Body of pancreas (tissue), 4 donors: ENCODE results near the gene ZDHHC13. TPM values are rescaled to one million over a fixed set of nuclear protein-coding genes. Genes with fewer than 3 reads are reported as not detected.

Experiments
- ATAC-seq: fragments of 150-250 bp; one replicate; pipeline ENCODE4 v1.9.1; 2016
- DNase-seq, 4 donors: peaks; one replicate each; pipeline ENCODE4 v3.0.0-alpha.2; 2019
- H3K27ac ChIP-seq, 4 donors: fragments of 200-600 bp; sonication (generic); 1 replicate in 3 of 4; 2 replicates in 1 of 4; pipeline versions ENCODE4 v1.5.1 to v1.6.1; 2016 to 2019; ENCODE audit warnings: mild to moderate bottlenecking in 1 of 4, mixed read lengths in 1 of 4, moderate library complexity in 1 of 4
- H3K27me3 ChIP-seq, 2 donors: fragments of 200-600 bp; sonication (generic); one replicate each; pipeline ENCODE4 v1.6.0; 2016; ENCODE audit warnings: mild to moderate bottlenecking in 1 of 2
- H3K36me3 ChIP-seq, 2 donors: fragments of 200-600 bp; sonication (generic); replicated peaks in 1 of 2; 2 replicates each; pipeline ENCODE4 v1.5.1; 2016; ENCODE audit warnings: low read depth in 2 of 2; ENCODE audit not compliant: insufficient read depth in 1 of 2
- H3K4me1 ChIP-seq: fragments of 200-600 bp; sonication (generic); one replicate; pipeline ENCODE4 v1.6.0; 2016
- H3K4me3 ChIP-seq, 2 donors: fragments of 200-600 bp; sonication (generic); 1 replicate in 1 of 2; 2 replicates in 1 of 2; pipeline ENCODE4 v1.5.1; 2016 to 2019
- H3K9me3 ChIP-seq, 3 donors: fragments of 200-600 bp; sonication (generic); 1 replicate in 2 of 3; 2 replicates in 1 of 3; pipeline ENCODE4 v1.5.1; 2016
- CTCF ChIP-seq, 7 experiments: fragments of 450-650 bp in 4 of 7; fragments of 200-600 bp in 3 of 7; sonication (generic) in 3 of 7; IDR thresholded peaks; one replicate each; pipeline ENCODE4 v1.5.1; 2016 to 2019; ENCODE audit warnings: antibody characterized with exemption in 7 of 7
- POLR2A ChIP-seq, 3 donors: fragments of 450-650 bp; IDR thresholded peaks; one replicate each; pipeline ENCODE4 v1.6.1; 2016; ENCODE audit warnings: antibody characterized with exemption in 3 of 3, mild to moderate bottlenecking in 2 of 3
- WGBS, 2 donors: methylation state at CpG; one replicate each; pipeline ENCODE4 v1.1.5; 2017; 5-methylcytosine and 5-hydroxymethylcytosine counted together
- intact Hi-C: fragments of 100-400 bp; cut with DNase I; formaldehyde crosslinking; loops from one replicate; pipeline ENCODE4 v1.15.1; 2023
- total RNA-seq, 2 donors: library from RNA; depleted of rRNA; stranded (reverse); fragments of >200 nt; gene quantifications; one replicate each; pipeline ENCODE4 v1.1.0, GENCODE V29; 2016

The ZDHHC13 gene
- total RNA-seq, 2 donors from 2014 or later, result 12.2 to 16.9 TPM

DNA sequence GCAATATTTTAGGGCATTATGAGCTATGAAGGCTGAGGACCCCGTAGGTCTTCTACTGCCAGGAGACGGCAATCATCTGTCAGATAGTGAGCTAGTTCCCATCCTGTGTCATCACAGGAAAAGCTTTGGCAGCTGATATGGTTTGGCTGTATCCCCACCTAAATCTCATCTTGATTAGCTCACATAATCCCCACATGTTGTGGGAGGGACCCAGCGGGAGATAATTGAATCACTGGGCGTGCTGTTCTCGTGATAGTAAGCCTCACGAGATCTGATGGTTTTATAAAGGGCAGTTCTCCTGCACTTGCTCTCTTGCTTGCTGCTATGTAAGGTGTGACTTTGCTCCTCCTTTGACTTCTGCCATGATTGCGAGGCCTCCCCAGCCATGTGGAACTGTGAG is 66.7 kb downstream of the ZDHHC13 start:
- intact Hi-C loops, result no loop called here
- ATAC-seq (no peak), DNase-seq (no peak)
- Histone ChIP-seq H3K9me3 (no peaks in the 10 kb centered on the region), H3K27ac (no peak overlapping the region), H3K36me3 (no peaks in the 10 kb centered on the region), H3K4me1 (no peaks in the 10 kb centered on the region), H3K4me3 (no peak overlapping the region), H3K27me3 (no peaks in the 10 kb centered on the region)
- TF ChIP-seq CTCF (IDR thresholded peaks at IDR 0.05) (no peak), POLR2A (IDR thresholded peaks at IDR 0.05) (no peak)
- WGBS, 2 donors, result 93 to 94% methylated on average over 7 of the region's 7 CpGs

GRCh38 chr11:19185036-19185435 is 68.1 kb downstream of the ZDHHC13 start:
- intact Hi-C loops, result no loop called here
- Histone ChIP-seq H3K4me1 (no peaks in the 10 kb centered on the region), H3K4me3 (no peak overlapping the region), H3K9me3 (no peaks in the 10 kb centered on the region), H3K27me3 (no peaks in the 10 kb centered on the region), H3K27ac (no peak overlapping the region), H3K36me3 (no peaks in the 10 kb centered on the region)
- WGBS, 2 donors, result 76 to 81% methylated on average over 2 of the region's 2 CpGs
- ATAC-seq (no peak), DNase-seq (no peak)
- TF ChIP-seq POLR2A (IDR thresholded peaks at IDR 0.05) (no peak), CTCF (IDR thresholded peaks at IDR 0.05) (no peak)

DNA sequence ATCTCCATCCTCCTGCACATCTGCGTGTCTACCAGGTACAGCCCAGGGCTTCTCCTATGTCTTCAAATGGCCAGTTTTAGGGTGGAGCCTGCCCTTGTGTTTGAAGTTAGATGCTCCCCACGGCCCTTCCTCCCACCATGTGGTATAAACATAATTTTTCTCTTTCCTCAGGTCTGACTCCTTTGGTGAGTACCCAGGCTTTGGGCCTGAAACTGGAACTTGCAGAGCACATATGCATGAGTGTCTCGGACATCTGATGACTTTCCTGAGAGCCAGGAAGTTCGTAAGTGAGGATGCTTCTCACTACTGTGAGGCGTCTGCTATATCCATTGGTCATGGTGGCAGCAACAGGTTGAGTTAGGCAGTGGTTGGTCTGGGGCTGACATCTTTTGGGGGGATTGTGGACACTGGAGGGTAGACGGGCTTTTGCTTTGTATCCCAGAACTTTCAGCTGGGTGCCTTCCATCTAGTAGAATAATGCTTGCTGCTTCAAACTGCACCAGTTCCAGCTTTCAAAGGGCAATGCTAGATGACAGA is 68.6 kb downstream of the ZDHHC13 start:
- ATAC-seq, result no peak
- Histone ChIP-seq H3K36me3 (no peaks in the 10 kb centered on the region), H3K27me3 (no peaks in the 10 kb centered on the region), H3K4me1 (no peaks in the 10 kb centered on the region), H3K4me3 (no peak overlapping the region), H3K27ac (no peak overlapping the region), H3K9me3 (no peaks in the 10 kb centered on the region)
- intact Hi-C loops, result no loop called here
- WGBS, 2 donors, result 62% methylated on average over 6 of the region's 6 CpGs
- no peak for DNase-seq
- TF ChIP-seq POLR2A (IDR thresholded peaks at IDR 0.05) (no peak), CTCF (IDR thresholded peaks at IDR 0.05) (no peak)

DNA sequence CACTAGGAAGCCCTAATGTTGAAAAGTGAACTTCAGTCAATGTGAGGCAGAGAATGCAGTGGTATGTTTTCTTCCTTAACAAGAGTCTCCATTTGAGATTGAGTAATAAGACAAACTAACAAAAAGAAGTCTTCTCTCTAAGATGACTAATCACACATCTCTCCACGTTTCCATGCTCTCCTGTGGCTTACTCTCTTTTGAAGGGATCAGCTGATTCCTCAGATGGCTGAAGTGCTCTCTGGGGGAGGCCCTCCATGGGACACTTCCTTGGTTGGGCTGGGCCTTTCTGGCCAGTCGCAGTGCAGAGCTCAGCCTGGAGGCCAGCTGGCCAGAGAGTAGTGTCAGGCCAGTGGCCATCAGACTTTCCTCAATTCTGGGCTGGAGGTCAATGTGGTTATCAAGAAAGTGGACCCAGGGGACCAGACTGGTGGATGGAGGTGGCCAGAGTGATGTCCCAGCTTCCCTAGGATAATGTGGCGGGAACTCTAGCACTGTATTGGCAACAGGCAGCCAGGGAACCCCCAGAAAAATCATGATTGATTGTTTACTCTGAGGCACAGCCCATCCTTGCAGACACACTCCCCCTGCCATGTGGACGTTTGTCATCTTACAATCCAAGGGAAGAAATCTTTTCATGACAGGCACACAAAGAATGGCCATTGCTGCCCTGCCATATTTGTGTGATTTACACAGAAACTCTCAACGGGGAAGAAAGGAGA is 70.3 kb downstream of the ZDHHC13 start:
- Histone ChIP-seq H3K36me3 (no peaks in the 10 kb centered on the region), H3K9me3 (no peaks in the 10 kb centered on the region), H3K4me1 (peaks cover 12% of the 10 kb centered on the region), H3K27me3 (no peaks in the 10 kb centered on the region), H3K4me3 (no peak overlapping the region), H3K27ac (no peak overlapping the region)
- ATAC-seq, result no peak
- no peak for DNase-seq
- whole genome bisulfite sequencing, 2 donors, result 55 to 72% methylated on average over 5 of the region's 5 CpGs
- TF ChIP-seq CTCF (IDR thresholded peaks at IDR 0.05) (no peak), POLR2A (IDR thresholded peaks at IDR 0.05) (no peak)
- intact Hi-C loops, result no loop called here

DNA sequence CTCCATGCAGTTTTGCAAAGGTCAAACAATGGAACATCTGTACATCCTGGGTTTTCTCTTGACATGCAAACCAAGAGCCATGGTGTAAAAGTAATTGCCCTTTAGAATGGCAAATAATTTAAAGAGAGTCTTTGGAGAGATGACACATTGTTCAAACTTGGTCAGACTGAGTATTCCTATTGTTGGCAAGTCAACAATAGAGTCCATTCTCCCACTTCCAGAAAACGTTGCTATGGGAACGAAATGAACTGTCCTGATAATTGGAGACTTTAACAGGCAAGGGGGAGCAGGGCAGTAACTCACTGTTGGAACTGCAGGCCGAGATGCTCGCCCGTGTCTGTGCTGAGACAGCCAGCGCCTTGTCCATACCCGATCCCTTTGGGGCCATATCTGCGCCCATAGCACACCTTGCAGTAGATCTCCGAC is 70.9 kb downstream of the ZDHHC13 start:
- Histone ChIP-seq H3K27ac (no peak overlapping the region), H3K9me3 (no peaks in the 10 kb centered on the region), H3K4me1 (peaks cover 12% of the 10 kb centered on the region), H3K36me3 (no peaks in the 10 kb centered on the region), H3K4me3 (no peak overlapping the region), H3K27me3 (no peaks in the 10 kb centered on the region)
- DNase-seq, result no peak
- 85 to 89% methylated on average over 9 of the region's 9 CpGs for WGBS, 2 donors
- intact Hi-C loops, result no loop called here
- ATAC-seq, result no peak
- TF ChIP-seq POLR2A (IDR thresholded peaks at IDR 0.05) (no peak), CTCF (IDR thresholded peaks at IDR 0.05) (no peak)
